HEK293T (cell line): ENCODE measurements around the gene RAPSN.

Source experiments
- FOXM1 ChIP-seq: fragments of 450-650 bp; IDR thresholded peaks from 2 replicates; pipeline ENCODE4 v1.6.1; 2017; ENCODE audit warnings: mild to moderate bottlenecking, borderline replicate concordance
- LEF1 ChIP-seq: fragments of 450-650 bp; IDR thresholded peaks from 2 replicates; pipeline ENCODE4 v1.6.1; 2017; ENCODE audit warnings: mild to moderate bottlenecking, borderline replicate concordance

- no peak for TF ChIP-seq FOXM1
- no peak for TF ChIP-seq LEF1
These were observed 31.8 kb upstream of the RAPSN start for GRCh38 chr11:47480762-47481161.
